ENCODE results near the gene MAGI2. TPM values are rescaled to one million over a fixed set of nuclear protein-coding genes. Genes with fewer than 3 reads are reported as not detected.

Gene MAGI2
- total RNA-seq, 1 donor from 2014 or later = 6.9 TPM

- no peaks in the 10 kb centered on the region for H3K4me1 ChIP-seq
- intact Hi-C loops (cut with DNase I) = no loop called here
- H3K36me3 ChIP-seq = no peaks in the 10 kb centered on the region
- DNase-seq (ENCODE audit: extremely low spot score in 2 of 2) = no peak
- no peaks in the 10 kb centered on the region for H3K27me3 ChIP-seq
- no peak overlapping the region for H3K4me3 ChIP-seq
- TF ChIP-seq, protein P1, sequence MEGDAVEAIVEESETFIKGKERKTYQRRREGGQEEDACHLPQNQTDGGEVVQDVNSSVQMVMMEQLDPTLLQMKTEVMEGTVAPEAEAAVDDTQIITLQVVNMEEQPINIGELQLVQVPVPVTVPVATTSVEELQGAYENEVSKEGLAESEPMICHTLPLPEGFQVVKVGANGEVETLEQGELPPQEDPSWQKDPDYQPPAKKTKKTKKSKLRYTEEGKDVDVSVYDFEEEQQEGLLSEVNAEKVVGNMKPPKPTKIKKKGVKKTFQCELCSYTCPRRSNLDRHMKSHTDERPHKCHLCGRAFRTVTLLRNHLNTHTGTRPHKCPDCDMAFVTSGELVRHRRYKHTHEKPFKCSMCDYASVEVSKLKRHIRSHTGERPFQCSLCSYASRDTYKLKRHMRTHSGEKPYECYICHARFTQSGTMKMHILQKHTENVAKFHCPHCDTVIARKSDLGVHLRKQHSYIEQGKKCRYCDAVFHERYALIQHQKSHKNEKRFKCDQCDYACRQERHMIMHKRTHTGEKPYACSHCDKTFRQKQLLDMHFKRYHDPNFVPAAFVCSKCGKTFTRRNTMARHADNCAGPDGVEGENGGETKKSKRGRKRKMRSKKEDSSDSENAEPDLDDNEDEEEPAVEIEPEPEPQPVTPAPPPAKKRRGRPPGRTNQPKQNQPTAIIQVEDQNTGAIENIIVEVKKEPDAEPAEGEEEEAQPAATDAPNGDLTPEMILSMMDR (IDR thresholded peaks at IDR 0.05) = no peak
- no peak for TF ChIP-seq POLR2A (IDR thresholded peaks at IDR 0.05)
- no peak for TF ChIP-seq POLR2AphosphoS5 (IDR thresholded peaks at IDR 0.05; ENCODE audit: insufficient read depth in 1 of 2, low read depth in 1 of 2)
- H3K9me3 ChIP-seq = no peaks in the 10 kb centered on the region
- no peak overlapping the region for H3K27ac ChIP-seq
Measured at GRCh38 chr7:78490524-78490923, 962.9 kb downstream of the MAGI2 start.

DNA sequence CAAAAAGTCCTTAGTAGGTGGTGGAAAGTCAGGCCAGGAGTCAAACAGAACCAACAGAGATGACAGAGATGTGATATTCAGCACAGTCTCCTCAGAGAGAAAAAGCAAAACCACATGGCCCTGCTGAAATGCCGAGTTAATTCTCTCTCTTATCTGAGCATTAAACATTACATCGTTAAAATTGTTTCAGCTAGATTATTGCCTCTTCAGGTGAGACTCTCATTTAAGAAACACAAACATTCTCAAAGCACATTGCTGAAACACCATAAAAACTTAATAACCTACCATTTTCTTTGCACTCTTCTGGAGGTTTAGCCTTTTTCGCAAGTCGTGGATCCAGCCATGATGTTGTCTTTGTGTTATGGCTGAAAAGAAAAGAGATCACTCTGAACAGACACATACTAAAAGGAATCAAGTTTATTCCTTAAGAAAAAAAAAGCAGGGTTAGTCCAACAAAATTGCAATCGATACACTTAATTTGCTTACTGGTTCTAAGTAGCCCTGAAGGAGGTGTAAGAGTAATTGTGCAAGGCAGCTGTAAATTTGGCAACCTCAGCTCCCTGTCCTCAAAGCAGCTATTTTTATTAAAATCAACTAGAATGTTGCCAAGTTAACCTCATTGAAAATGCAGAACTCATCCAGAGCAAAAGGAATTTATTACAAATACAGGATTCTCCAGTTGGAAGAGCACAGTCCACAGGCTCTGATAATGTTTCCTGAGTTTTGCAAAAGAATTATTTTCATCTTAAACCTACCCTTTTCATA lies 963.8 kb downstream of the MAGI2 start:
- intact Hi-C loops (cut with DNase I) = no loop called here
- H3K4me3 ChIP-seq = peak overlapping the region in 1 of 2 donors; percentile 30
- H3K36me3 ChIP-seq = no peaks in the 10 kb centered on the region
- no peaks in the 10 kb centered on the region for H3K27me3 ChIP-seq
- no peak overlapping the region for H3K27ac ChIP-seq
- H3K4me1 ChIP-seq = no peaks in the 10 kb centered on the region
- no peak for TF ChIP-seq POLR2A (IDR thresholded peaks at IDR 0.05)
- no peak for TF ChIP-seq POLR2AphosphoS5 (IDR thresholded peaks at IDR 0.05; ENCODE audit: insufficient read depth in 1 of 2, low read depth in 1 of 2)
- TF ChIP-seq, protein P1 (IDR thresholded peaks at IDR 0.05) = no peak
- no peaks in the 10 kb centered on the region for H3K9me3 ChIP-seq
- no peak for DNase-seq (ENCODE audit: extremely low spot score in 2 of 2)

- TF ChIP-seq, protein P1 (IDR thresholded peaks at IDR 0.05) = no peak
- TF ChIP-seq POLR2AphosphoS5 (IDR thresholded peaks at IDR 0.05; ENCODE audit: insufficient read depth in 1 of 2, low read depth in 1 of 2) (no peak), POLR2A (IDR thresholded peaks at IDR 0.05) (no peak)
- Histone ChIP-seq H3K36me3 (no peaks in the 10 kb centered on the region), H3K27ac (no peak overlapping the region), H3K4me3 (no peak overlapping the region), H3K4me1 (no peaks in the 10 kb centered on the region), H3K27me3 (no peaks in the 10 kb centered on the region), H3K9me3 (no peaks in the 10 kb centered on the region)
- DNase-seq (ENCODE audit: extremely low spot score in 2 of 2) = no peak
- intact Hi-C loops (cut with DNase I) = no loop called here
Measured at GRCh38 chr7:78487464-78487863, 966.0 kb downstream of the MAGI2 start.

GRCh38 chr7:78479348-78479747 lies 974.1 kb downstream of the MAGI2 start:
- H3K4me1 ChIP-seq = no peaks in the 10 kb centered on the region
- H3K9me3 ChIP-seq = no peaks in the 10 kb centered on the region
- no peaks in the 10 kb centered on the region for H3K36me3 ChIP-seq
- TF ChIP-seq POLR2A (IDR thresholded peaks at IDR 0.05) (no peak), POLR2AphosphoS5 (IDR thresholded peaks at IDR 0.05; ENCODE audit: insufficient read depth in 1 of 2, low read depth in 1 of 2) (no peak)
- TF ChIP-seq, protein P1 (IDR thresholded peaks at IDR 0.05) = no peak
- no peak overlapping the region for H3K27ac ChIP-seq
- DNase-seq (ENCODE audit: extremely low spot score in 2 of 2) = no peak
- intact Hi-C loops (cut with DNase I) = no loop called here
- no peak overlapping the region for H3K4me3 ChIP-seq
- H3K27me3 ChIP-seq = no peaks in the 10 kb centered on the region

GRCh38 chr7:78476851-78477405 lies 976.5 kb downstream of the MAGI2 start:
- Histone ChIP-seq H3K27ac (no peak overlapping the region), H3K36me3 (no peaks in the 10 kb centered on the region), H3K27me3 (no peaks in the 10 kb centered on the region), H3K4me1 (no peaks in the 10 kb centered on the region), H3K4me3 (no peak overlapping the region), H3K9me3 (no peaks in the 10 kb centered on the region)
- no peak for TF ChIP-seq POLR2AphosphoS5 (IDR thresholded peaks at IDR 0.05; ENCODE audit: insufficient read depth in 1 of 2, low read depth in 1 of 2)
- no peak for DNase-seq (ENCODE audit: extremely low spot score in 2 of 2)
- intact Hi-C loops (cut with DNase I) = no loop called here
